B cell (primary cell): ENCODE measurements around the gene DNAAF8. TPM values are rescaled to one million over a fixed set of nuclear protein-coding genes. Genes with fewer than 3 reads are reported as not detected.

ENCODE experiments used
- ATAC-seq: fragments of 200-7000 bp; cut with Tn5 transposase; one replicate; pipeline ENCODE4 v1.10.0; 2021; ENCODE audit warnings: low read depth, mild to moderate bottlenecking, moderate number of reproducible peaks, moderate library complexity
- CTCF ChIA-PET: fragments of 350-600 bp; sonication (Branson Sonifier 250); formaldehyde crosslinking; loops from one replicate; lab custom pipeline; 2021; ENCODE audit warnings: antibody characterized with exemption, inconsistent platforms; lab: Charles Lee
- POLR2A ChIA-PET: fragments of 350-600 bp; sonication (Branson Sonifier 250); formaldehyde crosslinking; loops from one replicate; lab custom pipeline; 2021; ENCODE audit warnings: antibody characterized with exemption; lab: Charles Lee
- DNase-seq: peaks from one replicate; pipeline ENCODE4 v3.0.0; 2013
- H2AFZ ChIP-seq: 2 replicates; pipeline ENCODE4 v1.6.1; 2012; ENCODE audit warnings: mild to moderate bottlenecking, low read depth, low read length; ENCODE audit not compliant: insufficient read depth, poor library complexity, severe bottlenecking
- H3K27ac ChIP-seq, 2 donors: 1 replicate in 1 of 2; 2 replicates in 1 of 2; pipeline ENCODE4 v1.5.1; 2012 to 2013; ENCODE audit warnings: low read length in 2 of 2, mild to moderate bottlenecking in 2 of 2, moderate library complexity in 1 of 2
- H3K27me3 ChIP-seq, 4 experiments: fragments of 200-600 bp in 1 of 4; sonication (generic) in 1 of 4; replicated peaks in 1 of 4; 1 replicate in 2 of 4; 2 replicates in 2 of 4; pipeline versions ENCODE4 v1.6.1 to v1.7.0; 2013 to 2016; ENCODE audit warnings: low read length in 3 of 4, mild to moderate bottlenecking in 2 of 4, mixed read lengths in 1 of 4, moderate library complexity in 1 of 4; ENCODE audit not compliant: insufficient read depth in 4 of 4, control insufficient read depth in 3 of 4; ENCODE audit errors: control extremely low read depth in 1 of 4
- H3K36me3 ChIP-seq, 2 experiments: replicated peaks in 1 of 2; 1 replicate in 1 of 2; 2 replicates in 1 of 2; pipeline versions ENCODE4 v1.6.1 to v1.7.1; 2013; ENCODE audit warnings: low read length in 1 of 2; ENCODE audit not compliant: insufficient read depth in 2 of 2, control insufficient read depth in 1 of 2; ENCODE audit errors: control extremely low read depth in 1 of 2, extremely low read depth in 1 of 2
- H3K4me1 ChIP-seq, 2 donors: fragments of 200-600 bp in 1 of 2; sonication (generic) in 1 of 2; 1 replicate in 1 of 2; 2 replicates in 1 of 2; pipeline versions ENCODE4 v1.5.1 to v1.6.1; 2013 to 2017; ENCODE audit warnings: low read length in 2 of 2; ENCODE audit not compliant: control insufficient read depth in 2 of 2, insufficient read depth in 2 of 2
- H3K4me2 ChIP-seq: replicated peaks from 2 replicates; pipeline ENCODE3; 2012; ENCODE audit warnings: mild to moderate bottlenecking, low read depth, low read length; ENCODE audit not compliant: poor library complexity, severe bottlenecking
- H3K4me3 ChIP-seq, 5 experiments: fragments of 200-600 bp in 1 of 5; sonication (generic) in 1 of 5; 1 replicate in 3 of 5; 2 replicates in 2 of 5; pipeline versions ENCODE4 v1.5.1 to v1.7.0; 2011 to 2016; ENCODE audit warnings: low read length in 4 of 5, mild to moderate bottlenecking in 4 of 5, low read depth in 2 of 5, control low read depth in 1 of 5, moderate library complexity in 1 of 5; ENCODE audit not compliant: insufficient read depth in 1 of 5; ENCODE audit errors: control extremely low read depth in 1 of 5, extremely low read depth in 1 of 5
- H3K79me2 ChIP-seq: fragments of 200-600 bp; sonication (generic); one replicate; pipeline ENCODE4 v1.6.0; 2016; ENCODE audit warnings: low read length; ENCODE audit not compliant: control insufficient read depth, insufficient read depth
- H3K9ac ChIP-seq: fragments of 200-600 bp; sonication (generic); 2 replicates; pipeline ENCODE4 v1.6.1; 2017; ENCODE audit warnings: mild to moderate bottlenecking, low read length, moderate library complexity
- H3K9me3 ChIP-seq, 3 donors: one replicate each; pipeline versions ENCODE4 v1.6.1 to v1.7.1; 2013; ENCODE audit warnings: low read length in 2 of 3; ENCODE audit not compliant: control insufficient read depth in 2 of 3, insufficient read depth in 1 of 3; ENCODE audit errors: control extremely low read depth in 1 of 3
- H4K20me1 ChIP-seq: 2 replicates; pipeline ENCODE4 v1.6.0; 2012; ENCODE audit warnings: mild to moderate bottlenecking, low read length; ENCODE audit not compliant: insufficient read depth, control insufficient read depth, poor library complexity, severe bottlenecking
- H3K27ac Mint-ChIP-seq: one replicate; pipeline ENCODE4 v1.8.0; 2021; ENCODE audit warnings: mixed read lengths
- H3K27me3 Mint-ChIP-seq: one replicate; pipeline ENCODE4 v1.8.0; 2021; ENCODE audit warnings: mixed read lengths
- H3K4me1 Mint-ChIP-seq: one replicate; pipeline ENCODE4 v1.8.0; 2021; ENCODE audit warnings: mixed read lengths
- H3K4me3 Mint-ChIP-seq: one replicate; pipeline ENCODE4 v1.8.0; 2021; ENCODE audit warnings: mixed read lengths
- H3K9me3 Mint-ChIP-seq: one replicate; pipeline ENCODE4 v1.8.0; 2022; ENCODE audit warnings: mixed read lengths; ENCODE audit not compliant: insufficient read depth
- EZH2 ChIP-seq: IDR thresholded peaks from 2 replicates; pipeline ENCODE4 v1.6.1; 2012; ENCODE audit warnings: borderline replicate concordance, low read depth, mild to moderate bottlenecking, moderate library complexity, low read length; ENCODE audit not compliant: insufficient read depth, poor library complexity, severe bottlenecking
- WGBS: methylation state at CpG from one replicate; pipeline ENCODE4 v1.1.5; 2013; ENCODE audit warnings: missing lambda C conversion rate; ENCODE audit not compliant: insufficient coverage; 5-methylcytosine and 5-hydroxymethylcytosine counted together
- intact Hi-C: fragments of 100-400 bp; cut with micrococcal nuclease; formaldehyde crosslinking; loops from one replicate; pipeline ENCODE4 v1.10.0; 2022
- polyA plus RNA-seq: library from polyadenylated mRNA; depleted of rRNA; stranded (reverse); fragments of >200 nt; gene quantifications from 2 replicates; pipeline ENCODE4 v1.2.3, GENCODE V29; 2012
- total RNA-seq, 2 donors: library from RNA; stranded (reverse); fragments of 120-200 nt in 1 of 2; gene quantifications; 1 replicate in 1 of 2; 2 replicates in 1 of 2; pipeline versions ENCODE4 v1.2.3 to v1.2.4, GENCODE V29; 2013 to 2022
- TF ChIP-seq, protein P1 (sequence below): fragments of 200-600 bp; IDR thresholded peaks from one replicate; pipeline ENCODE4 v1.8.0; 2022; ENCODE audit warnings: antibody characterized with exemption, mild to moderate bottlenecking

The DNAAF8 gene
- total and polyA plus RNA-seq, 2 donors (not counting 1 experiment from before 2014, with no cell fraction given), result 0.09 to 0.44 TPM

DNA sequence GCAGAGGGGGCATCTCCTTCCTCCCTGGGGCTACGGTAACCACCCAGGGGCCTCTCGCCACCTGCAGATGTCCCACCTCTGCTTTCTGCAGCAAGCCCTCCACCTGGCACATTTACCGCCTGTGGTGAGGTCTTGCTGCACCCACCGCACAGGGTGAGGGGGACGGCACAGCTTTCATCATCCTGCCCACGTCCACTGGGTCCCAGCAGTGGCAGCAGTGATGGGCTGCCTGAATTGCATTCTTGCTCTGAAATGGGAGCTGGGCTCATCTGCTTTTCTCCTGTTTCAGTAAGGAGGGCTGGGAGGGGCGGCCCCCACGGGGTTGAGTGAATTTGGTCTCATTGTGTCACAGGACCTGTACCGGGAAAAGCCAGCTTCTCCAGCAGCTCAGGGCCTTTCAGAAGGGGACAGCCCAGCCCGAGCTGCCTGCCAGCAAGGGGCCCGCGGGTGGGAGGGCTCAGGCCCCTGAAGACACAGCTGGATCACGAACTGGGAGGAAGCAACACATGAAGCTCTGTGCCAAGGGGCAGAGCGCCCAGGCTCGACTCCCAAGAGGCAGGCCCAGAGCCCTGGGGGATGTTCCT, 12.7 kb downstream of the DNAAF8 start:
- Mint-ChIP-seq H3K9me3 (no peaks in the 10 kb centered on the region), H3K4me1 (peaks cover 29% of the 10 kb centered on the region), H3K27ac (no peak overlapping the region), H3K4me3 (no peak overlapping the region), H3K27me3 (peaks cover 4% of the 10 kb centered on the region)
- H3K4me3 ChIP-seq, result no peak overlapping the region
- peaks cover 2 to 13% of the 10 kb centered on the region in 2 experiments for H3K36me3 ChIP-seq
- peaks cover 0 to 5% (median 2%) of the 10 kb centered on the region in 4 experiments for H3K27me3 ChIP-seq
- intact Hi-C loops, result no loop called here
- TF ChIP-seq, protein P1, sequence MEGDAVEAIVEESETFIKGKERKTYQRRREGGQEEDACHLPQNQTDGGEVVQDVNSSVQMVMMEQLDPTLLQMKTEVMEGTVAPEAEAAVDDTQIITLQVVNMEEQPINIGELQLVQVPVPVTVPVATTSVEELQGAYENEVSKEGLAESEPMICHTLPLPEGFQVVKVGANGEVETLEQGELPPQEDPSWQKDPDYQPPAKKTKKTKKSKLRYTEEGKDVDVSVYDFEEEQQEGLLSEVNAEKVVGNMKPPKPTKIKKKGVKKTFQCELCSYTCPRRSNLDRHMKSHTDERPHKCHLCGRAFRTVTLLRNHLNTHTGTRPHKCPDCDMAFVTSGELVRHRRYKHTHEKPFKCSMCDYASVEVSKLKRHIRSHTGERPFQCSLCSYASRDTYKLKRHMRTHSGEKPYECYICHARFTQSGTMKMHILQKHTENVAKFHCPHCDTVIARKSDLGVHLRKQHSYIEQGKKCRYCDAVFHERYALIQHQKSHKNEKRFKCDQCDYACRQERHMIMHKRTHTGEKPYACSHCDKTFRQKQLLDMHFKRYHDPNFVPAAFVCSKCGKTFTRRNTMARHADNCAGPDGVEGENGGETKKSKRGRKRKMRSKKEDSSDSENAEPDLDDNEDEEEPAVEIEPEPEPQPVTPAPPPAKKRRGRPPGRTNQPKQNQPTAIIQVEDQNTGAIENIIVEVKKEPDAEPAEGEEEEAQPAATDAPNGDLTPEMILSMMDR, result no peak
- no peak for TF ChIP-seq EZH2
- no peaks in the 10 kb centered on the region for H3K79me2 ChIP-seq
- no peak overlapping the region for H3K27ac ChIP-seq
- H3K9ac ChIP-seq, result no peak overlapping the region
- 36% methylated on average over 15 of the region's 15 CpGs for WGBS
- POLR2A ChIA-PET, result interaction anchor here (0.7 kb wide), 1 partner anchor 109 kb away, joined by 3 read pairs; no protein-coding TSS in a partner anchor
- ATAC-seq, result no peak
- DNase-seq, result no peak
- H3K4me1 ChIP-seq, result peaks cover 0 to 23% of the 10 kb centered on the region in 2 donors
- H2AFZ ChIP-seq, result no peak overlapping the region
- no peaks in the 10 kb centered on the region for H4K20me1 ChIP-seq
- CTCF ChIA-PET, result no interaction called here
- H3K9me3 ChIP-seq, result no peaks in the 10 kb centered on the region
- no peak overlapping the region for H3K4me2 ChIP-seq

DNA sequence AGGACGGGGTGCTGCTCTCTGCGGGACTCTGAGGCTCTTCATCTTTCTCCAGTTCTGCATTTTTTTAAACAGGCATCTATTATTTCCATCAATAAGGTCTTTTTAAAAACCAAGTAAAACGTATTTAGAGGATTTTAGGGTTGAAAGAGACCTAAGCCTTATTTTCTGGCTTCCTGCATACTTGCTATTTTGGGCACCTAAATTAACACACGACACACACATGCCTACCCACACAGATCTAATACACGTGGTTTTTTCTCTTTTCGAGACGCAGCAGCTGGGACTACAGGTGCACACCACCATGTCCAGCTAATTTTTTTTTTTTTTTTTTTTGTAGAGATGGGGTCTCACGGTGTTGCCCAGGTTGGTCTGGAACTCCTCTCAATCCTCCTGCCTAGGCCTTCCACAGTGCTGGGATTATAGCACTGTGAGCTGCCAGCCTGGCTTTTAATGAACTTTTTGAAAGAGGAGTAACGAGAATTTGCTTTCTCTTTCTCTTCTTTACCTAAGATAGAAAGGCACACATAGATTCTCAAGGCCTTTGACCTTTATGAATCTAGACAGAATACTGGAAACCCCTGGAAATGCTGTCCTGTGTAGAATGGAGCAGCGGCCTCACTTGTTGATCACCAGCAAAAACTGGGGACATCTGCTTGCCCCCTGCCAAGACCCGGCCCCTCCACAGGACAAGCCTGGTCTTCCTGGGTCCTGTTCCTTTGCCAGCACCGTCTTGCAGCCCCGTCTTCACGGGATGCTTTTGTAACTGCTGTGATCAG, 13.8 kb downstream of the DNAAF8 start:
- ChIA-PET CTCF (no interaction called here), POLR2A (no interaction called here)
- DNase-seq, result no peak
- Histone ChIP-seq H3K79me2 (peaks cover 3% of the 10 kb centered on the region), H3K27me3 (peaks cover 0 to 2% (median 0%) of the 10 kb centered on the region in 4 experiments), H3K4me2 (no peak overlapping the region), H3K9ac (no peak overlapping the region), H3K9me3 (no peaks in the 10 kb centered on the region), H3K4me3 (no peak overlapping the region), H4K20me1 (no peaks in the 10 kb centered on the region), H3K4me1 (peaks cover 0 to 22% of the 10 kb centered on the region in 2 donors), H2AFZ (no peak overlapping the region), H3K27ac (no peak overlapping the region), H3K36me3 (peaks cover 2 to 23% of the 10 kb centered on the region in 2 experiments)
- no peak for TF ChIP-seq EZH2
- TF ChIP-seq, protein P1, result no peak
- no peak for ATAC-seq
- H3K4me3 Mint-ChIP-seq, result peak overlapping the region; percentile 7
- peaks cover 4% of the 10 kb centered on the region for H3K27me3 Mint-ChIP-seq
- H3K4me1 Mint-ChIP-seq, result peaks cover 28% of the 10 kb centered on the region
- intact Hi-C loops, result no loop called here
- H3K27ac Mint-ChIP-seq, result peak overlapping the region; percentile 20
- WGBS, result 89% methylated on average over 3 of the region's 14 CpGs
- no peaks in the 10 kb centered on the region for H3K9me3 Mint-ChIP-seq
